Vagina (tissue), 2 donors: ENCODE measurements around the gene DIAPH3. TPM values are rescaled to one million over a fixed set of nuclear protein-coding genes. Genes with fewer than 3 reads are reported as not detected.

Experiments used
- DNase-seq, 2 donors: peaks; one replicate each; pipeline ENCODE4 v3.0.0-alpha.2; 2017; ENCODE audit errors: extremely low spot score in 2 of 2
- H3K27ac ChIP-seq: fragments of 200-600 bp; sonication (generic); one replicate; pipeline ENCODE4 v1.5.1; 2019
- H3K27me3 ChIP-seq: fragments of 200-600 bp; sonication (generic); one replicate; pipeline ENCODE4 v1.5.1; 2019
- H3K36me3 ChIP-seq, 2 donors: fragments of 200-600 bp; sonication (generic); one replicate each; pipeline ENCODE4 v1.5.1; 2017 to 2019
- H3K4me1 ChIP-seq: fragments of 200-600 bp; sonication (generic); one replicate; pipeline ENCODE4 v1.5.1; 2019
- H3K4me3 ChIP-seq, 2 donors: fragments of 200-600 bp; sonication (generic); 1 replicate in 1 of 2; 2 replicates in 1 of 2; pipeline ENCODE4 v1.5.1; 2016 to 2019
- H3K9me3 ChIP-seq: fragments of 200-600 bp; sonication (generic); one replicate; pipeline ENCODE4 v1.5.1; 2019
- POLR2A ChIP-seq, 2 donors: fragments of 450-650 bp; IDR thresholded peaks; one replicate each; pipeline ENCODE4 v1.6.1; 2017; ENCODE audit warnings: antibody characterized with exemption in 2 of 2, mild to moderate bottlenecking in 2 of 2, moderate library complexity in 2 of 2
- POLR2AphosphoS5 ChIP-seq, 2 donors: sonication (generic); formaldehyde crosslinking; IDR thresholded peaks; one replicate each; pipeline ENCODE4 v1.9.0; 2017; ENCODE audit warnings: antibody characterized with exemption in 2 of 2, mild to moderate bottlenecking in 2 of 2, low read depth in 1 of 2; ENCODE audit not compliant: insufficient read depth in 1 of 2
- intact Hi-C: fragments of 100-400 bp; cut with DNase I; formaldehyde crosslinking; loops from one replicate; pipeline ENCODE4 v1.15.1; 2023
- total RNA-seq: library from RNA; depleted of rRNA; stranded (reverse); fragments of >200 nt; gene quantifications from one replicate; pipeline ENCODE4 v1.2.3, GENCODE V29; 2016
- TF ChIP-seq, protein P1 (sequence below), 3 experiments: fragments of 450-650 bp in 2 of 3; fragments of 200-600 bp in 1 of 3; sonication (generic) in 1 of 3; IDR thresholded peaks; one replicate each; pipeline ENCODE4 v1.5.1; 2017 to 2019; ENCODE audit warnings: antibody characterized with exemption in 3 of 3, mild to moderate bottlenecking in 2 of 3, moderate library complexity in 2 of 3

DIAPH3 gene
- total RNA-seq, 1 donor from 2014 or later: 1.2 TPM

DNA sequence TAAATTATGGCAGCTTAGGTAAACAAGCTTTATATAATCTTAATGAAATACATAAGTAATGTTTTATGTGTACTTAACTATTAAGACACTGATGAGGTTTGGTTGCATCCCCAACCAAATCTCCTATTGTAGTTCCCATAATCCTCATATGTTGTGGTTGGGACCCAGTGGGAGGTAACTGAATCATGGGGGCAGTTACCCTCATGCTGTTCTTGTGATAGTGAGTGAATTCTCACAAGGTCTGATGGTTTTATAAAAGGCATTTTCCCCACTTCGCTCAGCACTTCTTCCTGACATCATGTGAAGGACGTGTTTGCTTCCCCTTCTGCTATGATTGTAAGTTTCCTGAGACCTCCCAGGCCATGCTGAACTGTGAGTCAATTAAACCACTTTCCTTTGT lies 212.7 kb downstream of the DIAPH3 start:
- no peaks in the 10 kb centered on the region for H3K9me3 ChIP-seq
- TF ChIP-seq POLR2AphosphoS5 (IDR thresholded peaks at IDR 0.05; ENCODE audit: insufficient read depth in 1 of 2, low read depth in 1 of 2): no peak
- TF ChIP-seq, protein P1, sequence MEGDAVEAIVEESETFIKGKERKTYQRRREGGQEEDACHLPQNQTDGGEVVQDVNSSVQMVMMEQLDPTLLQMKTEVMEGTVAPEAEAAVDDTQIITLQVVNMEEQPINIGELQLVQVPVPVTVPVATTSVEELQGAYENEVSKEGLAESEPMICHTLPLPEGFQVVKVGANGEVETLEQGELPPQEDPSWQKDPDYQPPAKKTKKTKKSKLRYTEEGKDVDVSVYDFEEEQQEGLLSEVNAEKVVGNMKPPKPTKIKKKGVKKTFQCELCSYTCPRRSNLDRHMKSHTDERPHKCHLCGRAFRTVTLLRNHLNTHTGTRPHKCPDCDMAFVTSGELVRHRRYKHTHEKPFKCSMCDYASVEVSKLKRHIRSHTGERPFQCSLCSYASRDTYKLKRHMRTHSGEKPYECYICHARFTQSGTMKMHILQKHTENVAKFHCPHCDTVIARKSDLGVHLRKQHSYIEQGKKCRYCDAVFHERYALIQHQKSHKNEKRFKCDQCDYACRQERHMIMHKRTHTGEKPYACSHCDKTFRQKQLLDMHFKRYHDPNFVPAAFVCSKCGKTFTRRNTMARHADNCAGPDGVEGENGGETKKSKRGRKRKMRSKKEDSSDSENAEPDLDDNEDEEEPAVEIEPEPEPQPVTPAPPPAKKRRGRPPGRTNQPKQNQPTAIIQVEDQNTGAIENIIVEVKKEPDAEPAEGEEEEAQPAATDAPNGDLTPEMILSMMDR (IDR thresholded peaks at IDR 0.05): no peak
- no peak for TF ChIP-seq POLR2A (IDR thresholded peaks at IDR 0.05)
- DNase-seq: no peak
- intact Hi-C loops: no loop called here
- H3K36me3 ChIP-seq: no peaks in the 10 kb centered on the region
- no peak overlapping the region for H3K4me3 ChIP-seq
- H3K27ac ChIP-seq: no peak overlapping the region
- H3K27me3 ChIP-seq: no peaks in the 10 kb centered on the region
- no peaks in the 10 kb centered on the region for H3K4me1 ChIP-seq

DNA sequence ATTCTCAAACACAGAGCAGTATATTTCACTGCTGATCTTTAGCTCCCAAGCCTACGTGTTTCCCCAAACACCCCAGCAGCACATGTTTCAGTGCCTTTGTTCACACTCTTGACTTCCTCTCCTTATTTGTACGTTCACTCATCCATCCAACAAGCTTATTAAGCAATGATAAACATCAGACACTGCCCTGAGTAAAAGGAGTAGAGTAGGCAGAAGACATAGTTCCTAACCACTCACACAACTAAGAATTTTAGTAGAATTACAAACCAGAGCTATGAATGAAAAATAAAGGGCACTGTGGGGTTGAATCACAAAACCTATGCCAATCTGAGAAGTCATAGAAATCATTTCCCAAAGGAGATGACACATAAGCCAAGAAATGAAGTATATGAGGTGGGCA lies 213.5 kb downstream of the DIAPH3 start:
- H3K36me3 ChIP-seq: no peaks in the 10 kb centered on the region
- no peak overlapping the region for H3K4me3 ChIP-seq
- intact Hi-C loops: no loop called here
- no peaks in the 10 kb centered on the region for H3K9me3 ChIP-seq
- H3K4me1 ChIP-seq: no peaks in the 10 kb centered on the region
- H3K27me3 ChIP-seq: no peaks in the 10 kb centered on the region
- TF ChIP-seq POLR2A (IDR thresholded peaks at IDR 0.05) (no peak), POLR2AphosphoS5 (IDR thresholded peaks at IDR 0.05; ENCODE audit: insufficient read depth in 1 of 2, low read depth in 1 of 2) (no peak)
- TF ChIP-seq, protein P1 (IDR thresholded peaks at IDR 0.05): no peak
- DNase-seq: no peak
- H3K27ac ChIP-seq: no peak overlapping the region

DNA sequence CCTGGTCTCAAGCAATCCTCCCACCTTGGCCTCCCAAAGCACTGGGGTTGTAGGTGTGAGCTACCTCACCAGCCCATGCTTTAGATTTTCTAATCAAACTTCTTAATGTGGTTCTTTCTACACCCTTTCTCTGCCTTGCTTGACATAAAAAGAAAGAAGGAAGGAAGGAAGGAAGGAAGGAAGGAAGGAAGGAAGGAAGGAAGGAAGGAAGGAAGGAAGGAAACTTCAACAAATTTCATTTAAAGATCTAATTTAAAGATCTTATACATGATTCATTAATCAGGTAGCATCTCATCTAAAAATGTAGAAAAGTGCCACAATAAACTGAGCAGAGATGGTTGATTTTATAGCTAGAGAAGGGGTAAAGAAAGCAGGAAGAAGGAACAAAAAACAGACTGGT lies 215.0 kb downstream of the DIAPH3 start:
- Histone ChIP-seq H3K27me3 (no peaks in the 10 kb centered on the region), H3K36me3 (no peaks in the 10 kb centered on the region), H3K4me3 (no peak overlapping the region), H3K4me1 (no peaks in the 10 kb centered on the region), H3K9me3 (no peaks in the 10 kb centered on the region), H3K27ac (no peak overlapping the region)
- no peak for TF ChIP-seq POLR2A (IDR thresholded peaks at IDR 0.05)
- TF ChIP-seq POLR2AphosphoS5 (IDR thresholded peaks at IDR 0.05; ENCODE audit: insufficient read depth in 1 of 2, low read depth in 1 of 2): no peak
- TF ChIP-seq, protein P1 (IDR thresholded peaks at IDR 0.05): no peak
- intact Hi-C loops: no loop called here
- no peak for DNase-seq

DNA sequence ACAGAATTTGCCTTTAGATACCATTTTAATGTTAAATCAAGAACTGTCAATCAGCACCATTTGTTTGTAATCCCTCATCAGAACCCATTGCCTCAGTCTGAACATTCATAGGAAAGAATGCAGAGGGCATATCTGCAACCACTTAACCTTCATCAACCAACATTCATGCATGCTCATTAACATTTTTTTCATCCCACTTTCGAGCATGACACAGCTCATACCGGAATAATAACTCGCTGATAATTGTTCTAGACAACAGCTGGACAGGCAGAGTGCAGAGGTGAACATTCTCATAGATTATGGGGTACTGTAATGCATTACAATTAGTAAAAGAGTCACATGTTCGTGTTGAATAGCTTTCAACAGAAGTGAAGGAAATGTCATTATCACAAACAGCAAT lies 216.8 kb downstream of the DIAPH3 start:
- Histone ChIP-seq H3K36me3 (no peaks in the 10 kb centered on the region), H3K27me3 (no peaks in the 10 kb centered on the region), H3K4me1 (no peaks in the 10 kb centered on the region), H3K9me3 (no peaks in the 10 kb centered on the region), H3K4me3 (no peak overlapping the region), H3K27ac (no peak overlapping the region)
- DNase-seq: no peak
- intact Hi-C loops: no loop called here
- TF ChIP-seq, protein P1 (IDR thresholded peaks at IDR 0.05): no peak
- no peak for TF ChIP-seq POLR2A (IDR thresholded peaks at IDR 0.05)
- TF ChIP-seq POLR2AphosphoS5 (IDR thresholded peaks at IDR 0.05; ENCODE audit: insufficient read depth in 1 of 2, low read depth in 1 of 2): no peak

DNA sequence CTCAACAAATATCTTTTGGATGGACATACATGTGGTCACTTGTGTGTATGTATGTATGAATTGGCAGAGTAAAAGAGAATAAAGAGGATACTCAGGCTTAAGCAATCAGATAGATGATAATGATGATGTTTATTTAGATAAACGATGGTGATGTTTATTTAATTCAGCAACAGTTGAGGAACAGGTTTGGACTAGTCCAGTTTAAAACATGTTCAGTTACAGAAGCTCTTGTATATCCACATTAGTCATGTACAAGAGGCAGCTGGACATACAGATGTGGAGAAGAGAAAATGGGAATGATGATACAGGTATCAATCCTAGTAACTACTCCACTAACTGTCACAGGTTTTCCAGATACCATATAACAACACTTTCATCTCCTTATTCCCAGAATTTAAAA lies 232.1 kb downstream of the DIAPH3 start:
- Histone ChIP-seq H3K9me3 (no peaks in the 10 kb centered on the region), H3K4me1 (no peaks in the 10 kb centered on the region), H3K4me3 (no peak overlapping the region), H3K27me3 (no peaks in the 10 kb centered on the region), H3K27ac (no peak overlapping the region), H3K36me3 (no peaks in the 10 kb centered on the region)
- TF ChIP-seq POLR2AphosphoS5 (IDR thresholded peaks at IDR 0.05; ENCODE audit: insufficient read depth in 1 of 2, low read depth in 1 of 2) (no peak), POLR2A (IDR thresholded peaks at IDR 0.05) (no peak)
- TF ChIP-seq, protein P1 (IDR thresholded peaks at IDR 0.05): no peak
- intact Hi-C loops: no loop called here
- DNase-seq: no peak
